SU-DHL-6 (cell line): ENCODE results near the gene RHEB.

Source experiments
- H2AFZ ChIP-seq: fragments of 200-600 bp; sonication (generic); 2 replicates; pipeline ENCODE4 v1.6.1; 2014; ENCODE audit warnings: low read depth, mild to moderate bottlenecking, moderate library complexity, mixed read lengths, antibody characterized with exemption, low read length; ENCODE audit not compliant: severe bottlenecking
- H3F3A ChIP-seq: fragments of 200-600 bp; shearing (Covaris generic); 2 replicates; pipeline ENCODE4 v1.6.0; 2016; ENCODE audit warnings: antibody characterized with exemption, mild to moderate bottlenecking; ENCODE audit not compliant: insufficient read depth
- H3K27ac ChIP-seq: fragments of 200-600 bp; sonication (generic); 2 replicates; pipeline ENCODE4 v1.5.1; 2016; ENCODE audit warnings: low read depth, mild to moderate bottlenecking, low read length, moderate library complexity, mixed read lengths
- H3K27me3 ChIP-seq: fragments of 200-600 bp; sonication (generic), shearing (Covaris generic); 2 replicates; pipeline ENCODE4 v1.6.0; 2014; ENCODE audit warnings: mild to moderate bottlenecking, low read length
- H3K36me3 ChIP-seq: fragments of 200-600 bp; sonication (generic); 2 replicates; pipeline ENCODE4 v1.6.1; 2014; ENCODE audit warnings: mild to moderate bottlenecking, low read length, mixed read lengths
- H3K4me2 ChIP-seq: fragments of 300-600, 200-600 bp; shearing (Covaris generic), sonication (generic); 2 replicates; pipeline ENCODE4 v1.6.0; 2014; ENCODE audit warnings: low read length, low read depth, mild to moderate bottlenecking; ENCODE audit not compliant: poor library complexity, severe bottlenecking
- H3K4me3 ChIP-seq: fragments of 200-600 bp; sonication (generic); 2 replicates; pipeline ENCODE4 v1.5.1; 2014; ENCODE audit warnings: antibody characterized with exemption, low read length, mild to moderate bottlenecking, mixed read lengths; ENCODE audit not compliant: insufficient read depth, poor library complexity, severe bottlenecking
- H3K79me2 ChIP-seq: fragments of 200-600 bp; sonication (generic); 2 replicates; pipeline ENCODE4 v1.6.1; 2014; ENCODE audit warnings: mild to moderate bottlenecking, low read length, moderate library complexity; ENCODE audit not compliant: insufficient read depth
- H3K9ac ChIP-seq: fragments of 200-600 bp; sonication (generic); 2 replicates; pipeline ENCODE4 v1.7.0; 2014; ENCODE audit warnings: mild to moderate bottlenecking, low read length
- H3K9me2 ChIP-seq: fragments of 200-600 bp; sonication (generic); replicated peaks from 2 replicates; pipeline ENCODE4 v1.6.1; 2014; ENCODE audit warnings: low read length; ENCODE audit not compliant: insufficient read depth
- H3K9me3 ChIP-seq: fragments of 200-600 bp; sonication (generic); 2 replicates; pipeline ENCODE4 v1.6.1; 2014; ENCODE audit warnings: low read length, mixed read lengths; ENCODE audit not compliant: insufficient read depth
- H4K20me1 ChIP-seq: fragments of 200-600 bp; sonication (generic); 2 replicates; pipeline ENCODE4 v1.6.1; 2014; ENCODE audit warnings: low read depth, mild to moderate bottlenecking, antibody characterized with exemption, low read length, moderate library complexity, mixed read lengths
- EZH2phosphoT487 ChIP-seq: fragments of 200-600 bp; sonication (generic), shearing (Covaris generic); conservative IDR thresholded peaks from 2 replicates; pipeline ENCODE4 v1.6.1; 2018; ENCODE audit warnings: mild to moderate bottlenecking, antibody characterized with exemption, low read length, moderate library complexity, mixed read lengths
- TF ChIP-seq, protein P1 (sequence below): fragments of 200-600 bp; sonication (generic); IDR thresholded peaks from one replicate; pipeline ENCODE4 v1.5.1; 2017; ENCODE audit warnings: antibody characterized with exemption, mild to moderate bottlenecking, low read length, moderate library complexity; ENCODE audit not compliant: insufficient read depth, poor library complexity, severe bottlenecking

The RHEB gene

DNA sequence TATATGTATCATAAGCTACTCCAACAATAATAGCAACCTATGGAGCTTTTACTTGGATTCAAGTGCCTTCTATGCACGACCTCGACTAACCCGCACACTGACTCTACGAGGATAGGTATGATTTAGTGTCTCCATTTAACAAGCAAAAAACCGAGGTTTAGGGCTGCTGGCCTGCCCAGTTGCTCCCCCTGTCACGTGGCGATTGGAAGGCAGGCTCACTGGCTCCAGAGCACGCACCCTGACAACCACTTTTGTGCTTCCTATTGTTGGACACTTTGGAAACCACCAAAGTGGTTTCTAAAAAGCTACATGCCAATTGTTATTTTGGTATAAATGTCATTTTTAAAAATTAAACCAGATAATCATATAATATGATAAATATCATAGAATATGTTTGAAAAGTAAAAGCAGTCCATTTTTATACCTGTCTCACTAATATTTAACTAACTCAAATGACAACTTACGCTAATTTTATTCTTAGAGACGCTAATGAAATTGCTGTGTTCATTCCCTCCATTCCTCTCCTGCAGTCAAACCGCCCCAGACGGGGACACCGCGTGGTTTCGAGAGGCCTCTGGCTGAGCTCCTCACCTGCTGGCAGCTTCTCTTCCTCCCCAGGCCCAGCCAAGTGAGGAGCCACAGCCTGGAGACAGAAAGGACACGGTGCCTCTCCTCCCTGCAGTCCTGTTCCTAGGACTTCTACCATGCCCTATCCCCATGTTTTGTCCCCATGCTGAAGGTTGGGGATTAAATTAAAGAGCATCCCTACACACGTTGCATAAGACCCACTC, 22.2 kb upstream of the RHEB start:
- TF ChIP-seq, protein P1, sequence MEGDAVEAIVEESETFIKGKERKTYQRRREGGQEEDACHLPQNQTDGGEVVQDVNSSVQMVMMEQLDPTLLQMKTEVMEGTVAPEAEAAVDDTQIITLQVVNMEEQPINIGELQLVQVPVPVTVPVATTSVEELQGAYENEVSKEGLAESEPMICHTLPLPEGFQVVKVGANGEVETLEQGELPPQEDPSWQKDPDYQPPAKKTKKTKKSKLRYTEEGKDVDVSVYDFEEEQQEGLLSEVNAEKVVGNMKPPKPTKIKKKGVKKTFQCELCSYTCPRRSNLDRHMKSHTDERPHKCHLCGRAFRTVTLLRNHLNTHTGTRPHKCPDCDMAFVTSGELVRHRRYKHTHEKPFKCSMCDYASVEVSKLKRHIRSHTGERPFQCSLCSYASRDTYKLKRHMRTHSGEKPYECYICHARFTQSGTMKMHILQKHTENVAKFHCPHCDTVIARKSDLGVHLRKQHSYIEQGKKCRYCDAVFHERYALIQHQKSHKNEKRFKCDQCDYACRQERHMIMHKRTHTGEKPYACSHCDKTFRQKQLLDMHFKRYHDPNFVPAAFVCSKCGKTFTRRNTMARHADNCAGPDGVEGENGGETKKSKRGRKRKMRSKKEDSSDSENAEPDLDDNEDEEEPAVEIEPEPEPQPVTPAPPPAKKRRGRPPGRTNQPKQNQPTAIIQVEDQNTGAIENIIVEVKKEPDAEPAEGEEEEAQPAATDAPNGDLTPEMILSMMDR = no peak
- no peak for TF ChIP-seq EZH2phosphoT487

DNA sequence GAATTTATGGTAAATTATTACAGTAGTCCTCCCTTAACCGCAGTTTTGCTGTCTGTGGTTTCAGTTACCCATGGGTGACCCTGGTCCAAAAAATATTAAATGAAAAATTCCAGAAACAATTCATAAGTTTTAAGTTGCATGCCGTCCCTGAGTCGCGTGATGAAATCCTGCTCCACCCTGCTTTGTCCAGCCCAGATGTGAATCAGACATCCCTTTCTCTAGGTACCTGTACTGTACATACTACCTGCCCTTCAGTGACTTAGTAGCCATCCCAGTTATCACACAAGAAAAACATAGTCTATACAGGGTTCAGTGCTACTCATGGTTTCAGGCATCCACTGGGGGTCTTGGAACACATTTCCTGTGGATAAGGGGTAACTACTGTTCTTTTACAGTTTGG, 20.5 kb upstream of the RHEB start:
- Histone ChIP-seq H3K36me3 (no peaks in the 10 kb centered on the region), H3F3A (no peaks in the 10 kb centered on the region), H3K27ac (no peak overlapping the region), H3K9ac (no peak overlapping the region), H3K9me2 (no peaks in the 10 kb centered on the region), H4K20me1 (no peaks in the 10 kb centered on the region), H3K9me3 (no peaks in the 10 kb centered on the region), H3K79me2 (no peaks in the 10 kb centered on the region), H3K4me3 (no peak overlapping the region), H2AFZ (no peak overlapping the region), H3K27me3 (no peaks in the 10 kb centered on the region), H3K4me2 (no peak overlapping the region)
- TF ChIP-seq, protein P1 = no peak
- no peak for TF ChIP-seq EZH2phosphoT487

More for the DNA sequence above, 22.2 kb upstream of the RHEB start:
- Histone ChIP-seq H2AFZ (no peak overlapping the region), H3K79me2 (no peaks in the 10 kb centered on the region), H3F3A (no peaks in the 10 kb centered on the region), H3K9me3 (no peaks in the 10 kb centered on the region), H4K20me1 (no peaks in the 10 kb centered on the region), H3K4me2 (no peak overlapping the region), H3K4me3 (no peak overlapping the region), H3K9ac (no peak overlapping the region), H3K36me3 (no peaks in the 10 kb centered on the region), H3K27ac (no peak overlapping the region), H3K27me3 (no peaks in the 10 kb centered on the region), H3K9me2 (no peaks in the 10 kb centered on the region)

DNA sequence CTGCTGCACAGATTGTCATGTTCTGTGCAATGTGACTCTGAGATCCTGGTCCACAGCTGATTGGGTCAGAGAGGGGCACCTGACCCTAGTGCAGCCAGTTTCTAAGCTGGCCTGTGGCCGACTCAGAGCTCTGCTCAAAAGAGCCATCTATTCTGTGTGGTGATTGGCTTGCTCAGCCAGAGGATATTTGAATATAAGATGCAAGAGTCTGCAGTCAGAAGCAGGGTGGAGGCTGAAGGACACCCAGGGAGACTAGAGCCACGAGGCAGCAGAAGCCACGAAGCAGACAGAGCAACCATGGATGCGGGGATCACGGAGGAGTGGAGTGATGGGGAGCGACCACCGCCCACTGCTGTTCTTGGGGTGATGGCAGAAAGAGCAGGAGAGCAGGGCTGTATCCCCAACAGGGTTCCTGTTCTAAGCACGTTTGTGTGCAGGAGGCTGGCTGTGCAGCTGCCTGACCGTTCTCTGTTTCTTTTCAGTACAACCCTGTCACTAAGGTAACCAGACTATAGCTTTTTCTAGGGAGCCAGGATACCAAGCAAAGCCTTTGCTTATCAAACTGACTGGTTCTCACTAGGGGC, 19.5 kb upstream of the RHEB start:
- no peak overlapping the region for H3K4me2 ChIP-seq

More for the DNA sequence above, 19.5 kb upstream of the RHEB start:
- no peak for TF ChIP-seq EZH2phosphoT487
- TF ChIP-seq, protein P1 = no peak
- H3K9me2 ChIP-seq = no peaks in the 10 kb centered on the region
- no peaks in the 10 kb centered on the region for H3K9me3 ChIP-seq
- no peaks in the 10 kb centered on the region for H3K36me3 ChIP-seq
- no peaks in the 10 kb centered on the region for H3K27me3 ChIP-seq
- no peaks in the 10 kb centered on the region for H3K79me2 ChIP-seq
- H2AFZ ChIP-seq = no peak overlapping the region
- no peak overlapping the region for H3K9ac ChIP-seq
- H4K20me1 ChIP-seq = no peaks in the 10 kb centered on the region
- no peak overlapping the region for H3K4me3 ChIP-seq
- no peak overlapping the region for H3K27ac ChIP-seq
- H3F3A ChIP-seq = no peaks in the 10 kb centered on the region
